ENCODE measurements around the gene TSEN2. TPM values are rescaled to one million over a fixed set of nuclear protein-coding genes. Genes with fewer than 3 reads are reported as not detected.

Gene TSEN2
- total and polyA plus RNA-seq, 9 donors = 13.2 to 27.4 (median 23.2) TPM

DNA sequence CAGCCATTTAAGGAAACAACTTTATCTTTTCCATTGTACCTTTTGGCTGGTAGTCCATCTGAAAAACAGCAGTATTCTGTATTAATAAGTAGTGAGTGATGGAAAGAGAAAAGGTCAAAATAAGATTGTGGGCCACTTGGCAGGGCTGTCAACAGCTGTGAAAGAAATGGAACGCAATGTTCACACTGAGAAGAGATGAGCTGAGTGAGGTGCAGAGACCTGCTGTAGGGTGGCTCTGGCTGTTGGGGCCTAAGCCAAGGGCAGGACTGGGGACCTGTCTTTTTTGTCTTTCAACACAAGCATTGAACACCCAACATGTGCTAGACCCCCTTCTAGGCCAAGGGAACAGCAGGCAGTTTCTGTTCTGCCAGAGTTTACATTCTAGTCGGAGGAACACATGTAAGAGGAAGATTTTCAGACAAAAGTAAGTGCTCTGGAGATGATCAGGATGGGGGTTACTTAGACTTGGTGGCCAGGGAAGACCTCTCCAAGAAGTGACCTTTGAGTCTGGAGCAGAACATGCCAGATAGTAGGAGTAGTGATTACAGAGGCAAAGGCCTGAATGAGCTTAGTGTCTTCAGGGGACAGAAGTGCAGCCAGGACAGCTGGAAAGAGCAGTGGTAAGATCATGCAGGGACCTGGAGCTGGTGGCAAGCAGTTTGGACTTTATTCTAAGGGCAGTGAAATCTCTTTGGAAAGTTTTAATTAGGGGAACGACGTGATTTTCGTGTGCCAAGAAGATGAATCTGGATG lies 29.6 kb downstream of the TSEN2 start:
- intact Hi-C loops (cut with DNase I) = no loop called here
- DNase-seq = no peak
- 89 to 90% (median 89%) methylated on average over 5 of the region's 5 CpGs for WGBS, 3 donors
- Histone ChIP-seq H3K27ac (no peak overlapping the region), H3K4me1 (ENCODE audit: insufficient read depth) (peaks cover 6% of the 10 kb centered on the region), H3K36me3 (no peaks in the 10 kb centered on the region), H3K27me3 (no peaks in the 10 kb centered on the region), H3K4me3 (no peak overlapping the region), H3K9me3 (no peaks in the 10 kb centered on the region)
- no peak for TF ChIP-seq POLR2A (IDR thresholded peaks at IDR 0.05)
- TF ChIP-seq, protein P1, sequence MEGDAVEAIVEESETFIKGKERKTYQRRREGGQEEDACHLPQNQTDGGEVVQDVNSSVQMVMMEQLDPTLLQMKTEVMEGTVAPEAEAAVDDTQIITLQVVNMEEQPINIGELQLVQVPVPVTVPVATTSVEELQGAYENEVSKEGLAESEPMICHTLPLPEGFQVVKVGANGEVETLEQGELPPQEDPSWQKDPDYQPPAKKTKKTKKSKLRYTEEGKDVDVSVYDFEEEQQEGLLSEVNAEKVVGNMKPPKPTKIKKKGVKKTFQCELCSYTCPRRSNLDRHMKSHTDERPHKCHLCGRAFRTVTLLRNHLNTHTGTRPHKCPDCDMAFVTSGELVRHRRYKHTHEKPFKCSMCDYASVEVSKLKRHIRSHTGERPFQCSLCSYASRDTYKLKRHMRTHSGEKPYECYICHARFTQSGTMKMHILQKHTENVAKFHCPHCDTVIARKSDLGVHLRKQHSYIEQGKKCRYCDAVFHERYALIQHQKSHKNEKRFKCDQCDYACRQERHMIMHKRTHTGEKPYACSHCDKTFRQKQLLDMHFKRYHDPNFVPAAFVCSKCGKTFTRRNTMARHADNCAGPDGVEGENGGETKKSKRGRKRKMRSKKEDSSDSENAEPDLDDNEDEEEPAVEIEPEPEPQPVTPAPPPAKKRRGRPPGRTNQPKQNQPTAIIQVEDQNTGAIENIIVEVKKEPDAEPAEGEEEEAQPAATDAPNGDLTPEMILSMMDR (IDR thresholded peaks at IDR 0.05) = no peak
- TF ChIP-seq EP300 (IDR thresholded peaks at IDR 0.05) = no peak

DNA sequence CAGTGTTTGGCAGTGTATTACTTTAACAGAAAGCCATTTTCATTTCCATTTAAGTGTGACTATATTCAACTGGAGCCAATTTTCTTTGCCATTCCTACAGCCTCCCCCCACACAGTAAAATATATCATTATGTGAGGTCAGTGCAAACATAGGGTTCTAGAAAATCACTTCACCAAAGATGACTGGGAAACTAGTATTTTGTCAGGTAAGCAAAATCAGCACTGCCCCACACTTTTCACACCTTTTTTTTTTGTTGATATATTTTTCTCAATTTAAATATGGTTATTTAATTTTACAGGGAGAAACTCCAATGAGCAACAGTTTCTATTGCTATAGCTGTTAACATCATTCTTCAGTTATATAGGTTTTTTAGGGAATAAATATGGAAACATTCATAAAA lies 31.4 kb downstream of the TSEN2 start:
- no peak for DNase-seq
- H3K27me3 ChIP-seq = no peaks in the 10 kb centered on the region
- TF ChIP-seq POLR2A (IDR thresholded peaks at IDR 0.05) (no peak), EP300 (IDR thresholded peaks at IDR 0.05) (no peak)
- TF ChIP-seq, protein P1 (IDR thresholded peaks at IDR 0.05) = no peak
- intact Hi-C loops (cut with DNase I) = no loop called here
- H3K9me3 ChIP-seq = no peaks in the 10 kb centered on the region
- peaks cover 2% of the 10 kb centered on the region for H3K4me1 ChIP-seq (ENCODE audit: insufficient read depth)
- H3K4me3 ChIP-seq = no peak overlapping the region
- H3K27ac ChIP-seq = no peak overlapping the region
- H3K36me3 ChIP-seq = no peaks in the 10 kb centered on the region

DNA sequence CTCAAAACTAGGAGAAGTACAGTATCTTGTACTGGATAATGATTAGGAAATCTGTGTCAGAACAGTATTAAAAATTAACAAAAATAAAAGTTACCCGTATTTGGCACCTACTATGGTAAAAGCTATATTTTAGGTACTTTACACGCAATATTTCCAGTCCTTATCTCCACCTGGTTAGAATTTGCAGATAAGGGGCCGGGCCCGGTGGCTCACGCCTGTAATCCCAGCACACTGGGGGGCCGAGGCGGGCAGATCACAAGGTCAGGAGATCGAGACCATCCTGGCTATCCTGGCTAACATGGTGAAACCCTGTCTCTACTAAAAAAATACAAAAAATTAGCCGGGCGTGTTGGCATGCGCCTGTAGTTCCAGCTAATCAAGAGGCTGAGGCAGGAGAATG lies 32.6 kb downstream of the TSEN2 start:
- Histone ChIP-seq H3K27ac (no peak overlapping the region), H3K9me3 (no peaks in the 10 kb centered on the region)
- intact Hi-C loops (cut with DNase I) = no loop called here

DNA sequence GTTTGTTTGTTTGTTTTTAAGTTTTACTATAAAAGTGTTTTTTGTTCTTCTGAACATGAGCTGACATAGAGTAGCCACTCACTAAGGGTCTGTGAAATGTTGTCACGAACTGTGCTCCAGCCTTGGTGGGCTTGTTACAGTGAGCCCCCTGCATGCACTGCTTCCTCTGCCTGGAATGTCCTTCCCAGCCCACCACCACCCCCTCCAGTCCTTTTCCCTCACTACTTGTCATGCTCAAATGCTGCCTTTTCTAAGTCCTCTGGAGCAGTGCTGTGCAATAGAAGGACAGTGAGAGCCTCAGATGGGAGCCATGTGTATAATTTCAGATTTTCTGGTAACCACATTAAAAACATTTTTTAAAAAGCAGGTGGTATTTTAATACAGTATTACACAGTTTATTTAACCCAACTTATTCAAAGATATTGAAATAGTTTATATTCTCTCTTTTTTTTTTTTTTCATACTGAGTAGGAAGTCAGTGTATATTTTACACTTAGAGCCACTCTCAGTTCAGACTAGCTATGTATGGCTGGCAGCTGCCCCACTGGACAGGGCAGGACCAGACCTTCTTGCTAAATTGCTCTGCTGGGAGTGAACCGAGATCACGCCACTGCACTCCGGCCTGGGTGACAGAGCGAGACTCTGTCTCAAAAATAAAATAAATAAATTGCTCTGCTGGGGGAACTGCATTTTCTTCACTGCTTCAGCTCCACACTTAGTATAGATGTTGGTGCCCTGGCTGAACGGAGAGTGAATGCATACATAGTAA lies 34.2 kb downstream of the TSEN2 start:
- 78 to 88% (median 88%) methylated on average over 6 of the region's 6 CpGs for WGBS, 3 donors

More for the DNA sequence above, 32.6 kb downstream of the TSEN2 start:
- TF ChIP-seq POLR2A (IDR thresholded peaks at IDR 0.05) (no peak), EP300 (IDR thresholded peaks at IDR 0.05) (no peak)
- TF ChIP-seq, protein P1 (IDR thresholded peaks at IDR 0.05) = no peak
- WGBS, 3 donors = 86 to 91% (median 89%) methylated on average over 11 of the region's 11 CpGs
- DNase-seq = no peak
- no peaks in the 10 kb centered on the region for H3K36me3 ChIP-seq
- peaks cover 2% of the 10 kb centered on the region for H3K4me1 ChIP-seq (ENCODE audit: insufficient read depth)
- H3K27me3 ChIP-seq = no peaks in the 10 kb centered on the region
- no peak overlapping the region for H3K4me3 ChIP-seq

More for the DNA sequence above, 34.2 kb downstream of the TSEN2 start:
- H3K4me3 ChIP-seq = no peak overlapping the region
- no peaks in the 10 kb centered on the region for H3K36me3 ChIP-seq
- H3K4me1 ChIP-seq (ENCODE audit: insufficient read depth) = peaks cover 2% of the 10 kb centered on the region
- H3K27ac ChIP-seq = no peak overlapping the region
- no peaks in the 10 kb centered on the region for H3K27me3 ChIP-seq
- DNase-seq = no peak
- no peaks in the 10 kb centered on the region for H3K9me3 ChIP-seq
- intact Hi-C loops (cut with DNase I) = no loop called here
- TF ChIP-seq EP300 (IDR thresholded peaks at IDR 0.05) (no peak), POLR2A (IDR thresholded peaks at IDR 0.05) (no peak)
- TF ChIP-seq, protein P1 (IDR thresholded peaks at IDR 0.05) = no peak
